HepG2 (cell line): ENCODE results near the gene INPP1. TPM values are rescaled to one million over a fixed set of nuclear protein-coding genes. Genes with fewer than 3 reads are reported as not detected.

Experiments
- FOSL1 ChIP-seq: sonication (generic); formaldehyde crosslinking; IDR thresholded peaks from 2 replicates; pipeline ENCODE4 v1.9.0; 2021; ENCODE audit warnings: missing genetic modification reagents, borderline replicate concordance
- HOXA3 ChIP-seq: sonication (generic); formaldehyde crosslinking; IDR thresholded peaks from 2 replicates; pipeline ENCODE4 v1.5.0; 2020; ENCODE audit warnings: missing genetic modification reagents
- KAT7 ChIP-seq: IDR thresholded peaks from 2 replicates; pipeline ENCODE4 v1.6.1; 2018; ENCODE audit warnings: borderline replicate concordance, missing compliant biosample characterization
- MBD4 ChIP-seq: IDR thresholded peaks from 2 replicates; pipeline ENCODE4 v1.6.1; 2012; ENCODE audit warnings: low read length, inconsistent platforms, borderline replicate concordance
- MIXL1 ChIP-seq: IDR thresholded peaks from 2 replicates; pipeline ENCODE4 v1.6.1; 2016
- NFE2 ChIP-seq: sonication (generic); formaldehyde crosslinking; IDR thresholded peaks from 2 replicates; pipeline ENCODE4 v1.4.0; 2020; ENCODE audit warnings: missing genetic modification reagents
- PCBP1 ChIP-seq: fragments of 200-400 bp; formaldehyde crosslinking; IDR thresholded peaks from 2 replicates; pipeline ENCODE4 v1.6.1; 2017; ENCODE audit warnings: mild to moderate bottlenecking, low read depth, low read length, borderline replicate concordance
- PLRG1 ChIP-seq: fragments of 450-650 bp; conservative IDR thresholded peaks from 2 replicates; pipeline ENCODE4 v1.6.1; 2016
- RBM39 ChIP-seq: fragments of 200-400 bp; formaldehyde crosslinking; IDR thresholded peaks from one replicate; pipeline ENCODE4 v1.6.1; 2018; ENCODE audit warnings: antibody characterized with exemption, mild to moderate bottlenecking, low read depth, low read length; ENCODE audit not compliant: poor library complexity, severe bottlenecking
- RELA ChIP-seq: sonication (generic); formaldehyde crosslinking; IDR thresholded peaks from 2 replicates; pipeline ENCODE4 v1.4.0; 2020; ENCODE audit warnings: missing genetic modification reagents
- REXO4 ChIP-seq: sonication (generic); formaldehyde crosslinking; IDR thresholded peaks from 2 replicates; pipeline ENCODE4 v1.8.0; 2022; ENCODE audit warnings: missing genetic modification reagents, mild to moderate bottlenecking, borderline replicate concordance
- SAP130 ChIP-seq: IDR thresholded peaks from 2 replicates; pipeline ENCODE4 v1.6.1; 2016; ENCODE audit warnings: low read depth
- SMAD1 ChIP-seq: sonication (generic); formaldehyde crosslinking; IDR thresholded peaks from 2 replicates; pipeline ENCODE4 v1.4.0; 2020; ENCODE audit warnings: missing genetic modification reagents, low read depth, mild to moderate bottlenecking, borderline replicate concordance
- SMC3 ChIP-seq: IDR thresholded peaks from 2 replicates; pipeline ENCODE4 v1.6.1; 2011; ENCODE audit warnings: low read length, improper control_type of control experiment
- TEAD3 ChIP-seq: optimal IDR thresholded peaks from 2 replicates; pipeline ENCODE3; 2016; ENCODE audit warnings: borderline replicate concordance
- THYN1 ChIP-seq: sonication (generic); formaldehyde crosslinking; IDR thresholded peaks from 2 replicates; pipeline ENCODE4 v1.8.1; 2023; ENCODE audit warnings: low read depth, mild to moderate bottlenecking, moderate library complexity, missing genetic modification reagents, borderline replicate concordance
- ZNF124 ChIP-seq: sonication (generic); formaldehyde crosslinking; IDR thresholded peaks from 2 replicates; pipeline ENCODE4 v1.4.0; 2020; ENCODE audit warnings: missing genetic modification reagents
- ZNF432 ChIP-seq: sonication (generic); formaldehyde crosslinking; IDR thresholded peaks from 2 replicates; pipeline ENCODE4 v1.5.0; 2020; ENCODE audit warnings: missing genetic modification reagents, mild to moderate bottlenecking, borderline replicate concordance
- ZNF547 ChIP-seq: sonication (generic); formaldehyde crosslinking; IDR thresholded peaks from 2 replicates; pipeline ENCODE4 v1.5.1; 2020; ENCODE audit warnings: mild to moderate bottlenecking, missing genetic modification reagents
- ZNF605 ChIP-seq: sonication (generic); formaldehyde crosslinking; IDR thresholded peaks from 2 replicates; pipeline ENCODE4 v1.8.0; 2022; ENCODE audit warnings: mild to moderate bottlenecking, missing genetic modification reagents
- ZNF615 ChIP-seq: sonication (generic); formaldehyde crosslinking; IDR thresholded peaks from 2 replicates; pipeline ENCODE4 v1.5.0; 2020; ENCODE audit warnings: mild to moderate bottlenecking, missing genetic modification reagents, borderline replicate concordance
- ZNF7 ChIP-seq: IDR thresholded peaks from 2 replicates; pipeline ENCODE4 v1.6.1; 2016; ENCODE audit warnings: missing biosample characterization, missing genetic modification reagents
- polyA plus RNA-seq, 8 experiments: library from polyadenylated mRNA; depleted of rRNA in 3 of 8; stranded (reverse) in 7 of 8; unstranded in 1 of 8; fragments of >200 nt; fragmentation: Illumina TruSeq in 4 of 8; extraction: Trizol in 4 of 8; gene quantifications; 2 replicates each; pipeline versions ENCODE4 v1.2.1 to v1.2.3, GENCODE V29; 2011 to 2016; ENCODE audit warnings: low read depth in 4 of 8, missing spikeins in 1 of 8, mixed read lengths in 1 of 8; ENCODE audit not compliant: insufficient read depth in 1 of 8
- total RNA-seq, 5 experiments: library from RNA; depleted of rRNA; stranded (reverse); fragments of >200 nt; fragmentation: Illumina TruSeq; extraction: Trizol; gene quantifications; 2 replicates each; pipeline ENCODE4 v1.2.3, GENCODE V29; 2016; ENCODE audit warnings: low read depth in 1 of 5
- TF ChIP-seq, protein P1 (sequence below): sonication (generic); formaldehyde crosslinking; IDR thresholded peaks from 2 replicates; pipeline ENCODE4 v1.4.0; 2020; ENCODE audit warnings: missing genetic modification reagents
- TF ChIP-seq, protein P2 (sequence below): sonication (generic); formaldehyde crosslinking; IDR thresholded peaks from 2 replicates; pipeline ENCODE4 v1.4.0; 2020; ENCODE audit warnings: missing genetic modification reagents
- TF ChIP-seq, protein P3 (sequence below): sonication (generic); formaldehyde crosslinking; IDR thresholded peaks from 2 replicates; pipeline ENCODE4 v1.5.0; 2020; ENCODE audit warnings: mild to moderate bottlenecking, missing genetic modification reagents

Gene INPP1
- total and polyA plus RNA-seq, 2 of the 13 experiments (the other 11 are each of a cell fraction or from before 2014, with no cell fraction given): 10.0 to 13.3 TPM

DNA sequence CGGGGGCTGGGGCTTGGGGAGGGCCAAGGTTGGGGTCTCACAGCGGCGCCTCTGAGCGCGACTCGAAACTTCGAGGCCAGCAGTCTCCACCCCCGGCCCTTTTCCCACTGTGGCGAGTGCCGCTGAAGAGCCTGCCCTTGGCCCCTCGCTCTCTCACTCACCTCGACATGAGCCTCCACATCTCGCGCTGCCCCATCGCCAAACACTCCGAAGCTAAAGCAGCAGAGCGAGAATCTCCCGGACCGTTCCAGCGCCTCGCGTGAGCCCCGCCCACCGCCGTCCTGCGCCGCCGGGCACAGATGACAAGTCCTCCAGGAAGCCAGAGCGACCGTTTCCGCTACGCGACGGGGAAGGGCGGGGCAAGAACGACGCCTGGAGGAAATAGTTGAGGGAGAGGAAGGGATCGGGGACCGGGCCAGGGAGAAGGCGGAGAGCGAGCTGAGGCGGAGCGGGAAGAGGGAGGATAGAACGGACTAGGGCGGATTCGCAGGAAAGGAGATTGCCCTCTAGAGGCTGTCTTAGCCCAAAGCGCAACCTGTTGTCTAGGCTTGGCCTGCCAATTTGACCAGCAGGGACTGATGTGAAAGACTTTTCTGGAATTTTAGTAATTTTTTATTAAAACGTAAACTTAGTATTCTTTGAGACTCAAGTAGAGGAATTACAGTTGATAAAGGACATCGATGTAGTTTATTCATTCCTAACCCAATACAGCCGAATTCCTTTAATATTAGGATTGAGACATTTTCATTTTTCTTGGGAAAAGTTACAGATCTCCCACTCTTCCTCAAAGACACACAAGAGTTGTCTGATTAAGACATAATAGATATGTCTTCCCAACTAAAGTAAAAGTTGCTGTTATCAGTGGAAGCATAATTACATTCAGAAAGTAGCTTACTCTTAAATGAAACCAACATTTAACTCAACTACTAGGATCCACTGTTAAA, 23.6 kb upstream of the INPP1 start, which contains the start of gene HIBCH (continued):
- TF ChIP-seq RELA (peak; percentile 91), SMAD1 (no peak; the same call in 1 of the 2 replicates), NFE2 (CRISPR knock-in tag) (no peak), MBD4 (no peak), KAT7 (CRISPR knock-in tag) (peak; percentile 99), SMC3 (peak; percentile 71; the same call in 1 of the 2 replicates), ZNF605 (CRISPR knock-in tag) (peak; percentile 76), MIXL1 (CRISPR knock-in tag) (peak; percentile 88), THYN1 (CRISPR knock-in tag) (0 out of 2 replicates have a peak, but pooled peaks have one; percentile 19), ZNF547 (CRISPR knock-in tag) (peak; percentile 78; the same call in 1 of the 2 replicates), SAP130 (CRISPR knock-in tag) (peak; percentile 98), TEAD3 (CRISPR knock-in tag) (peak; percentile 97), ZNF615 (CRISPR knock-in tag) (no peak), ZNF7 (CRISPR knock-in tag) (no peak), ZNF432 (CRISPR knock-in tag) (no peak), RBM39 (peak; percentile 77), FOSL1 (CRISPR knock-in tag) (no peak), HOXA3 (CRISPR knock-in tag) (peak; percentile 95), PLRG1 (no peak), PCBP1 (peak; percentile 92; the same call in 1 of the 2 replicates), REXO4 (no peak), ZNF124 (peak; percentile 94; the same call in 1 of the 2 replicates)
- TF ChIP-seq, protein P1, sequence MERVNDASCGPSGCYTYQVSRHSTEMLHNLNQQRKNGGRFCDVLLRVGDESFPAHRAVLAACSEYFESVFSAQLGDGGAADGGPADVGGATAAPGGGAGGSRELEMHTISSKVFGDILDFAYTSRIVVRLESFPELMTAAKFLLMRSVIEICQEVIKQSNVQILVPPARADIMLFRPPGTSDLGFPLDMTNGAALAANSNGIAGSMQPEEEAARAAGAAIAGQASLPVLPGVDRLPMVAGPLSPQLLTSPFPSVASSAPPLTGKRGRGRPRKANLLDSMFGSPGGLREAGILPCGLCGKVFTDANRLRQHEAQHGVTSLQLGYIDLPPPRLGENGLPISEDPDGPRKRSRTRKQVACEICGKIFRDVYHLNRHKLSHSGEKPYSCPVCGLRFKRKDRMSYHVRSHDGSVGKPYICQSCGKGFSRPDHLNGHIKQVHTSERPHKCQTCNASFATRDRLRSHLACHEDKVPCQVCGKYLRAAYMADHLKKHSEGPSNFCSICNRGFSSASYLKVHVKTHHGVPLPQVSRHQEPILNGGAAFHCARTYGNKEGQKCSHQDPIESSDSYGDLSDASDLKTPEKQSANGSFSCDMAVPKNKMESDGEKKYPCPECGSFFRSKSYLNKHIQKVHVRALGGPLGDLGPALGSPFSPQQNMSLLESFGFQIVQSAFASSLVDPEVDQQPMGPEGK (CRISPR knock-in tag): peak; percentile 76
- TF ChIP-seq, protein P2, sequence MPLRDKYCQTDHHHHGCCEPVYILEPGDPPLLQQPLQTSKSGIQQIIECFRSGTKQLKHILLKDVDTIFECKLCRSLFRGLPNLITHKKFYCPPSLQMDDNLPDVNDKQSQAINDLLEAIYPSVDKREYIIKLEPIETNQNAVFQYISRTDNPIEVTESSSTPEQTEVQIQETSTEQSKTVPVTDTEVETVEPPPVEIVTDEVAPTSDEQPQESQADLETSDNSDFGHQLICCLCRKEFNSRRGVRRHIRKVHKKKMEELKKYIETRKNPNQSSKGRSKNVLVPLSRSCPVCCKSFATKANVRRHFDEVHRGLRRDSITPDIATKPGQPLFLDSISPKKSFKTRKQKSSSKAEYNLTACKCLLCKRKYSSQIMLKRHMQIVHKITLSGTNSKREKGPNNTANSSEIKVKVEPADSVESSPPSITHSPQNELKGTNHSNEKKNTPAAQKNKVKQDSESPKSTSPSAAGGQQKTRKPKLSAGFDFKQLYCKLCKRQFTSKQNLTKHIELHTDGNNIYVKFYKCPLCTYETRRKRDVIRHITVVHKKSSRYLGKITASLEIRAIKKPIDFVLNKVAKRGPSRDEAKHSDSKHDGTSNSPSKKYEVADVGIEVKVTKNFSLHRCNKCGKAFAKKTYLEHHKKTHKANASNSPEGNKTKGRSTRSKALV: peak; percentile 46; the same call in 1 of the 2 replicates
- TF ChIP-seq, protein P3, sequence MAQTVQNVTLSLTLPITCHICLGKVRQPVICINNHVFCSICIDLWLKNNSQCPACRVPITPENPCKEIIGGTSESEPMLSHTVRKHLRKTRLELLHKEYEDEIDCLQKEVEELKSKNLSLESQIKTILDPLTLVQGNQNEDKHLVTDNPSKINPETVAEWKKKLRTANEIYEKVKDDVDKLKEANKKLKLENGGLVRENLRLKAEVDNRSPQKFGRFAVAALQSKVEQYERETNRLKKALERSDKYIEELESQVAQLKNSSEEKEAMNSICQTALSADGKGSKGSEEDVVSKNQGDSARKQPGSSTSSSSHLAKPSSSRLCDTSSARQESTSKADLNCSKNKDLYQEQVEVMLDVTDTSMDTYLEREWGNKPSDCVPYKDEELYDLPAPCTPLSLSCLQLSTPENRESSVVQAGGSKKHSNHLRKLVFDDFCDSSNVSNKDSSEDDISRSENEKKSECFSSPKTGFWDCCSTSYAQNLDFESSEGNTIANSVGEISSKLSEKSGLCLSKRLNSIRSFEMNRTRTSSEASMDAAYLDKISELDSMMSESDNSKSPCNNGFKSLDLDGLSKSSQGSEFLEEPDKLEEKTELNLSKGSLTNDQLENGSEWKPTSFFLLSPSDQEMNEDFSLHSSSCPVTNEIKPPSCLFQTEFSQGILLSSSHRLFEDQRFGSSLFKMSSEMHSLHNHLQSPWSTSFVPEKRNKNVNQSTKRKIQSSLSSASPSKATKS (CRISPR knock-in tag): no peak
